T-helper 2 cell treated with Interferon-gamma antibody and Interleukin-4, amounts not matched to agents 100 ng/mL and 5 ng/mL, for 36 hours (primary cell): Measurements from ENCODE around the gene LYL1. TPM values are rescaled to one million over a fixed set of nuclear protein-coding genes. Genes with fewer than 3 reads are reported as not detected.

Experiments used
- intact Hi-C: fragments of 100-400 bp; cut with micrococcal nuclease; formaldehyde crosslinking; loops from one replicate; pipeline ENCODE4 v1.15.1; 2023
- total RNA-seq: library from RNA; stranded (reverse); gene quantifications from 2 replicates; pipeline ENCODE4 v1.2.3, GENCODE V29; 2022

Gene LYL1
- total RNA-seq, 1 donor from 2014 or later = 7.0 TPM

DNA sequence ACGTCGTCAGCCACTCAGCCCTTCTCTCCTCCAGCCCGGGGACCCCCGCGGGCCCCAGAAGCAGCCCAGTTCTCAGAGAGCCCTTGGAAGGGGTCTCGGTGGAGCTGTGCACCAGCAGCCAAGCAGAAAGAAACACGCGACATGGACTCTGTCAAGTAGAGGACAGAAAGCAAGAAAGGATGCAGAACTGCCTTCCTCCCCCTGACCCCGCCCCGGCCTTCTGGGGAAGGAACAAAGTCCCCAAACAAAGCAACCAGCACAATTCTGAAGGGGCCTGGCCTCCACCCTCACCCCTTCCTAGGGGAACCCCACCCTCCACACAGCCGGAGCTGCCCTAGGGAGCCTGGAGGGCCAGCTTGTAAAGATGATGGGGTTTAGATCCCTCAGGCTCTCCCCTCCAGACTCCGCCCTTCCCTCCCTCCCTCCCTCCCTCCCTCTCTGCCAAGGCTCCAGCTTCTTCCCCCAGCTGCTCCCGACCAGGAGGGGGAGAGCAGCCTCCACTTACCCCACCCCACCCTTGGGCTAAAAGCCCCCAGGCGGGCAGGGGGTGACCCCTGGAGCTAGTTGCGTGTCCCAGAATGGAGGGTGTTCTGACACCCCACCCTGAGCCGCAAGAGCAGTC lies 7.8 kb downstream of the LYL1 start:
- intact Hi-C loops = loop anchor here (1.0 kb wide), 1 partner anchor 118 kb away; no protein-coding TSS in a partner anchor

DNA sequence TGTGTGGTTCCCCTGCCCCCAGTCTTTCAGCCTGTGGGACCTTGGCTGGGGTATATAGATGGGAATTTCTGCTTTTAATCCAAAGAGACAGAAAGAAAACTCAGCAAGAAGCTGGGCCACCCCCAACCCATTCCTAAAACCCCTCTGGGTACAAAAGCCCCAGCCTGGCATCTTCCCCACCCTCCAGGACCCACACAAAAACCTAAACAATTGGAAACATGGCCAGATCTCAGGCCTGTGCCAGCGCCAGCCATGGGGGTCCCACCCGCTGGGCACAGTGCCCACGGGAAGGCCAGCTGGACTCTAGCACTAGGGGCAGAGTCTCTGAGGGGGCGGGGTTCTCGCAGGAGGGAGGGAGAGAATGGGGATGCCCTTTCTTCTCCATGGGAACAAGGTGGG lies 8.6 kb downstream of the LYL1 start:
- intact Hi-C loops = loop anchor here (1.0 kb wide), 1 partner anchor 117 kb away; no protein-coding TSS in a partner anchor

DNA sequence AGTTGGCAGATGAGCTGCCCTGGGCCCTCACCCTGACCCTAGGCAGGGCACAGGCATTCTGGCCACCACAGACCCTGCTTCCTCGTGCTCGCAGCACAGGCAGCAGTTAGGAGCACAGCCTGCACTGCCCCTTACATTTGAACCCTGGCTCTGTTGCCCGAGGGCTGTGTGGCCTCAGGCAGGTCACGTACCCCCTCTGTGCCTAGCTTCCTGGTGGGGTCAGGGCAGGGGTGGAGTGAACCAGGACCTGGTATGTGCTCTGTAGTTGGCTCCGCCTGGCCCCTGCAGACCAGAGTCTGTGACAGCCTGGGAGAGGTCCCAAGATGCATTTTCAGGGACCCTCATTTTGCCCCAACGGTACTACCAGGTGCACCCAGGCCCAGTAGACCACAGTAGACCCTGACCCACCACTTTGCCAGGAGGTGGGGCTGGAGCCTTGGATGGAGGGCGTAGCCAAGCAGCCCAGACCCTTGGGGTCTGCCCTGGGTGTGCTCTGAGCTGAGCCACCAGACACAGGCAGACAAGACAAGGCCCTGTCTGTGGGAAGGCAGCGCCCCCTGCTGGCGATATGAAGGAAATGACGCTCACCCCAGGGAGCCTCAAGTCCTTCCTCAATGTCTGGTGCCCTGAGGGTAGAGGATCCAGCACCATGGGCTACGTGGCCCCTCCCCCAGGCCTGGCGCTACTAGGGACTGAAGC lies 9.1 kb downstream of the LYL1 start:
- intact Hi-C loops = loop anchor here (1.0 kb wide), 2 partner anchors 110 to 116 kb away; no protein-coding TSS in a partner anchor

DNA sequence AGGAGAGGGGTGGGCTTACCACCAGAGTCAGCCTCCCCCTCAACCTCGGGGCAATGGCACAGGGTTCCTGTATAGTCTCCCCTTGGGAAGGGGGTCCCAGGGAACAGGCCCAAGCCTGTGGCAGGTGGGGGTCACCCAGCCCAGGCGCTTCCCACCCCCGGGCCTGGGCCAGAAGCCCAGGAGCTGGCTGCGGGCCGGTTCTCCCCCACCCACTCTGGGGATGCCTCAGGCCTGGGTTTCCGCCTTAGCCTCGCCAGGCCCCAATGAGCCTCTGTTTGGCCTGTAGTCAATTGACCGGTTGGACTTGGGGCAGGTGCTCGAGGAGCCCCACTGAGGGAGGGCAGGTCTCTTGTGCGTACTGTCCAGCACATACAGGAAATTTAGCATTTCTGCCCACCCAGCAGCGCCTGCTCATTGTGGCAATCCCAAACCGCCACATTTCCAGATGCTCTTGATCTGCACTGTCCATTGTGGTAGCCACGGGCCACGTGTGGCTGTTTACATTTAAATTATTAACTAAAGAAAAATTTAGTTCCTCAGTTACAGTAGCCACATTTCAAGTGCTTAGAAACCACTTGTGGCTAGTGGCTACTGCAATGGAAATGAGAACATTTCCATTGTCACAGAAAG lies 9.9 kb downstream of the LYL1 start:
- intact Hi-C loops = loop anchor here (1.0 kb wide), 1 partner anchor 109 kb away; no protein-coding TSS in a partner anchor

DNA sequence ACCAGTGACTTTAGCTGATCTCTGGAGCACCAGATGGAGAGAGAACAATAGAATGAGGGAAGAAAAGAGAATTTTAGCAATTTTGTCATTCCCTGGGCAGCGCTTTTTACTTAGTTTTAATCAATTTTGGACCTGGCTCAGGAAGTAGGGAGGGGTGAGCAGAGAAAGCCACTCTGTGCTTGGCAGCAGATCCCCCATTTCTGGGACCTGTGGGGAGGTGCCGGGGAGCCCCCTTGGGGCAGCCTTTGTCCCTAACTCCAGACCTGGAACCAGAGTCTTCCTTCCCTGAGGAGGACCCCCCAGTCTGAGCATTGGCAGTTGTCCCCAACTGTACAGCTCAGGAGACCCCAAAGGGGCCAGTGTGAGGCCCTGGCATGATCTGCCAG lies 10.5 kb downstream of the LYL1 start:
- intact Hi-C loops = no loop called here

DNA sequence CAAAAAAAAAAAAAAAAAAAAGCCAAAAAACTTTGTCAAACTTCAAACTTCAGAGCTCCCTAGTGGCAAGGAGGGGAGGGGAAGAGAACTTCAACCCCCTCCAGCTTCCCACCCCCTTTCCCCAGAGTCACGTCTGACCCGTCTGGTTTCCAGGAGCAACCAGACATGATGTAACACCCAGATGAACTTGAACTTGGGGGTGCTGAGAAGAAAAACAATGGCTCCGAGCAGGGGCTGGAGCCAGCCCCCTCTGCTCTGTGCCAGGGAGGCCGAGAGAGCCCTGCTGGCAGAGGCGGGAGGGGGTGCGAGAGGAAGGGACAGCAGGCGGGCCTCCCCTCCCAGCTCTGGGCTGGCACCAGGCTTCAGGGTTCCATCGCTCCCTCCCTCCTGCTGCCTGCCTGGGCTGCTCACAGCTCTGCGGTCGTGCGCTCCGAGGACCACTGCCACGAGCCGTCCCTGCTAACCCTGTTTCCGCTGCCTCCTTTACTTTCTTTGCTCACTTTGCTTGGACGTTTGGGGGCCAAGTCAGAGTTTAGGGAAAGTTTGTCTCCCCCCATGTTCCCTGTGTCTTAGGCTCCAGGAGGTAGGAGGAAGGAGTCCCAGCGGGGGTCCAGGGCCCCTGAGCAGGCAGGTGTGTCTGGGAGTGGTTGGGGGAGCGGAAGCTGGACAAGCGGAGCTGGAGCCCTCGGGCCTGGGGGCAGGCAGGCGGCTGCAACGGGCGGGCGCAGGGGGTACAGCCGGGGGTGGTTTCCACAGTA lies 11.1 kb downstream of the LYL1 start:
- intact Hi-C loops = no loop called here

DNA sequence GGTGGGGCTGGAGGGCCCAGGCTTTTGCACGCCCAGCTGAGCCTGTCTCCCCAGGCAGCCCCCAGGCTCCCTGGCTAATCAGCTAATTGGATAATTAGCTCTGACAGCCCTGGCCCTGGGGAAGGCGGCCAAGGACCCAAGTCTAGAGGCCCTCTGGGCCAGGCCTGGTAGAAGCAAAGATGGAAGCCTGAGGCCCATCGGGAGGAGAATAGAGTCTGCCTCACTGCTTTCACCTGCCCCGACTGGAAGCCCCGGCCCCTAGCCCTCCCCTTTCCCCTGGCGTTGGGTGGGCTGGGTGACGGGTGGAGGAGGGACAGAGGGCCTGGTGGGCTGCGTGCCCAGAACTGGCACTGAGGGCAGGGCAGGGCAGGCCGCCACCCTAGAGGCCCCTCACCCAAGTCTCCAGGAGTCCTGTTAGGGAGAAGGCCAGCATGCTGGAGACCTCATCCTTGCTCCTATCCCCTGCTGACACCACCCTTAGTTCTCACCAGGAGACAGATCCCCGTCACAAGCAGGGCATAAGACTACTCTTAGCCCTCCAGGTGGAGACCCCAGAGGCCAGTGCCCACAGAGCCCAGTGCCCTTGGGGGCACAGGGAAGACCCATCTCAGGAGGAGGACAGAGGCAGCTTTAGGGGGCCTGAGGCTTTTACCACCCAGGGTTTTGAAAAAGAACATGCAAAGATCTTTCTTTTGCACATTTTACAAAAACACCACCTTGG lies 12.0 kb downstream of the LYL1 start:
- intact Hi-C loops = no loop called here

DNA sequence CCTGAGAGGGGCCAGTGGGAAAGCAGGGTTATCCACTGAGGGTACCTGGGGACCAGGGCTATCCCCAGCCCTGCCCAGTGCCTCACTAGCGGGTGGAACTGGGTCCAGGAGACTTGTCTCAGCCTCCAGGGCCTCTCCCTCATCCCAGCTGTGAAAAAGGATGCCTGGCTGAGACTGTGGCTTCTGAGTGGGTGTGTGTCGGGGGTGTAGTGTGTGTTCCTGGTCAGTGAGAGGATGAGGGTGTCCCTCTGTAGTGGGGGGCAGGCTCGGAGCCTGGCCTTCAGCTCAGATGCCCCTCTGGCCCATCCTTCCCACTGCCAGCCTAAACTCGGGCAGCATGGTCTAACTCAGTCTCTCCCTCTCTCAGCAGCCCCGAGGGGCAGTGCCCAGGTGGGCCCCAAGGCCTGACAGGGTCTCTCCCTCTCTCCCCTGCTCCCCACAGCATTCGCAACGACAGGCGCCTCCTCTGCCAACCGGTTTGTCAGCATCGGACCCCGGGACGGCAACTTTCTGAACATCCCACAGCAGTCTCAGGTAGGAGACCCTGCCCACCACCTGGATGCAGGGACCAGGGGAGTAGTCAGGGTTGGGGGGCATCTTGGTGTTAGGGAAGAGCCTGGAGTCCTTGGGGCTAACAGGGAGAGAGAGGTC lies 12.7 kb downstream of the LYL1 start:
- intact Hi-C loops = no loop called here

DNA sequence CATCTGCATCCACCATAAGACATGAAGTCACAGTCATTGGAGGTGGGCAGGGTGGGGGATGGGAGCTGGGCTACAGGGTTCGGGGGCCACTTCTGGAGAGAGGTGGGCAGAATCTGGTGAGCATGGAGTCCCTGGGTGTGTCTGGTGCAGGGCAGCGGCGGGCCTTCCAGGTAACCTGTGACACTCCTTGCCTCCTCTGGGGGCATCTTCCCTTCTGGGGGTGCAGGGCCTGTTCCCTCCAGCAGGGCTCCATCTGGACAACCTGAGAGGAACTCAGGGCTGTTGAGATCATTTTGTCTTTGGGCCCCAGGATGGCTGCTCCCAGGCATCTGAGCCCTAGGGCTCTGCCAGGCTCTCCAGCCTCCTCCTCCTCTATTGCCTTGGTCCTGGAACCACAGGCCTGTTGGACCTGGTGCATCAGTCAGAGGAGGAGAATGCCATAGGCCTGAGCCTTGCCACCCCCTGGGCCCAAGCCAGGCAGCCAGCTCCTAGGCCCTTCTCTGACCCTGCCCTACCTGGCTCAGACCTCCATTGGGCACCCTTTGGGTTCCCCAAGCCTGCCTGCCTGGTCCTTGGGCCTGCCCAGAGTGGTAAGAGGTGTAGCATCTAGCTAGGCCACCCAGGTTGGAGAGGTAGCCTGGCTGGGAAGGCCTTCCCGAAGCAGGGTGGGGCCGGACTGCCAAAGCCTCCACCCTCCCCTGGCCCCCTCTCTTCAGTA lies 13.4 kb downstream of the LYL1 start:
- intact Hi-C loops = no loop called here

DNA sequence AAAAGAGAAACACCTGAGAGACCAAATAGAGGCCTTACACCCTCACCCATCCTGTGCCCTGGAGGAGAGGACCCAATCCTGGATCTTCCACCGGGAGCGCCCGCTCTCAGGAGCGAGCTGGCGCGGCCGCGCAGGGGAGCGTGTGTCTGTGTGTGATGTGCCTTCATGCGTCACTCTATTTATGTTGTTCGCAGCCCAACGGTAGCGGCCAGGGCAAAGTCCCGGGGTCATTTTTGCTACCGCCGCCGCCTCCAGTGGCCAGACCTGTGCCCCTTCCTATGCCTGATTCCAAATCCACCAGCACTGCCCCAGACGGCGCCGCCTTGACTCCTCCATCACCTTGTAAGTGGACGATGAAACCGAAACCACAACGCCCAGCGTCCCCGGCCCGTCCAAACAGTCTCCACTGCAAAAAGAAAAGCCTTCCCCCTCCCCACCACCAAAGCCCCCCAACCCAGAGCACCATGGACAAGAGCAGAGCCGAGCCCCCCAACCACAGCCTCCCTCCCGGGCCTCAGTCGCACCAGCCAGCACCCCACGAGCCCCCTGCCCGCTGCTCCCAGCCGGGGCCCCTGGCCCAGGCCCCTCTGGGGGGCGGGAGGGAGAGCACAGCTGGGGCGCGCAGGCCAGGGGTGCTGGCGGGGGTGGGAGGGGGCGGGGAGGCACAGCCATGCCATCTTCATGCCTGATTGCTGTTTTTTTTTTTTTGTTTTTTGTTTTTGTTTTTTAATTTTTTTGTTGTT lies 14.7 kb downstream of the LYL1 start:
- intact Hi-C loops = no loop called here

DNA sequence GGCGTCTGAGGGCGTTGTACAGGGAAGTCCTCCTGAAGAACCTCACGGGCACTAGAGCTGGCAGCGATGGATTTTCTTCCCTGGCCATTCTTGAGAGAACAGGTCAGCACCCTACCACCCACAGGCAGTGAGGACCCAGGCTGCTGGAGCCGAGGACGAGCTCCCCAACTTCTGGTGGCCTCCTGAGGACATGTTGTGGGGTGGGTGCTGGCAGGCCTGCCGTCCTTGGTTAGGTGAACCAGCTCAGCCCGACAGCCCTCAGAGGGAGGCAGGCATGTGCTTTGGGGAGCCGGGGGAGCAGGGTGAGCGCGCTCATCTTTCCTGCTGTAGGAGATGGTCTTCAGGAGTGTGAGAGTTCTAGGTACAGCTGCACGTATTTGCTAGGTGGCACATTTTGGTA lies 15.4 kb downstream of the LYL1 start:
- intact Hi-C loops = no loop called here

DNA sequence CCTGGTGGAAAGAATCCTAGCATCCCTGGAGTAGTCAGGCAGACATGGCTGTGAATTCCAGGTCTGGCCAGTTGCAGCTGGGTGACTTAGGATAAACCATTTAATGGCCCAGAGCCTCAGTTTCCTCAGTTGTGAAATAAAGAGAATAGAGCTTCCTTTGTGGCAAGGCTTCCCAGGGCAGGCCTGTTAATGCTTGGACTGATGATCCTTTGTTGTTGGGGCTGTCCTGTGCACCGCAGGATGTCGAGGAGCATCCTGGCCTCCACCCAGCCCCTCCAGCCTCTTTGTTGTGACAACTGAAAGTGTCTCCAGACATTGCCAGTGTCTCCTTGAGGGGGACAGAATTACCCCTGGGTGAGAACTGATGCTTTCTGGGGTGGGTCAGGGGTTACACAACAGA lies 16.3 kb downstream of the LYL1 start:
- intact Hi-C loops = no loop called here

DNA sequence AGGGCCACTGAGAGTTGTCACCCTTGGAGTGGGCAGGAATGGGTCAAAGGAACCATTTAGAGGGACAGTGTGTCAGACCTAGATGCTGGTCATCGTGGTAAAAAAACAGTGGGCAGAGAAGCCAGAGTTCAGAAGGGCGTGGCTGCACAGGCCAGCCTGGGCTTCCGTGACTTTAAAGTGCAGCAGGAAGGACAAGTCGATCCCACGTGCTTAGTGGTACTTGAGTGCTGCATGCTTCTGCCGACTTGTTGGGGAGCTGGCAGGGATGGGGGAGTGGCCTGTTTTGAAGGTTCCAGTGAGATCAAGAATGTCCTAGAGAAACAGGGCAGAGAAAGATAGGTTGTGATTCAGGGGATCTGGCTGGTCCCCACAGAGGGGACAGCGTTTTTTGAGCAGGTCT lies 17.0 kb downstream of the LYL1 start:
- intact Hi-C loops = no loop called here

DNA sequence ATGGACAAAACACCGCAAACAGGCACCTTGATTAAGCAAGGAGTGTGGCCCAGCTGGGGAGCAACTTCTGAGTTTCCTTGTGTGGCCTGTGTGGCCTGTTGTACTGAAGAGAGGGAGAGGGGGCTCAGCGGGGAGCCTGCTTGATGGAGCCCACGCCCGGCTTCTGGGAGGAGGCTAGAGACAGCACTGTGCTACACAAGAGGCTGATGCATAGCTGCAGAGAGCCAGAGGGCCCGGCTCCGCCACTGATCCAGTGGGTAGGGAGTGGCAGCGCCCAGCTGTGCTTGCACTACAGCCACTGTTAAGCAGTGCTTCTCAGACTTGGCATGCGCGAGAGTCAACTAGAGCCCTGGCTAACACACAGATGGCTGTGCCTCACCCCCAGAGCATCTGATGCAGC lies 19.0 kb downstream of the LYL1 start:
- intact Hi-C loops = no loop called here

DNA sequence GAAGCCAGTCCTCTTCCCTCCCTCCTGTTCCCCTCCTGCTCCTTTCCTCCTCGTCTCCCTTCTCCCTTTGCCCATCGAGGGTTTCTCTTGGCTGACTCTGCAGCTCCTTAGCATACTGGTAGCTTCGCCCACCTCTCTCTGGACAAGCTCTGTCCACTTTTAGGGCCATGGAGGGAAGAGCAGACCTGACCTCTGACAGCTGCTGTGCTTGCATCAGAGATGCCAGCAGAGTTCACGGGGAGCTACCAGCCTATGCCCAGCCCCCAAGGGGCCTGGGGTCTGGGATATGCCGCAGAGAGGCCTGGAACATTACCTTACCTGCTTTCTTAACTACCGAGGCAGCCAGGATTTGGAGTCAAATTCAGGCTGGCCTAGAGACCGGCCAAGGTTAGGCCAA lies 19.7 kb downstream of the LYL1 start:
- intact Hi-C loops = no loop called here

DNA sequence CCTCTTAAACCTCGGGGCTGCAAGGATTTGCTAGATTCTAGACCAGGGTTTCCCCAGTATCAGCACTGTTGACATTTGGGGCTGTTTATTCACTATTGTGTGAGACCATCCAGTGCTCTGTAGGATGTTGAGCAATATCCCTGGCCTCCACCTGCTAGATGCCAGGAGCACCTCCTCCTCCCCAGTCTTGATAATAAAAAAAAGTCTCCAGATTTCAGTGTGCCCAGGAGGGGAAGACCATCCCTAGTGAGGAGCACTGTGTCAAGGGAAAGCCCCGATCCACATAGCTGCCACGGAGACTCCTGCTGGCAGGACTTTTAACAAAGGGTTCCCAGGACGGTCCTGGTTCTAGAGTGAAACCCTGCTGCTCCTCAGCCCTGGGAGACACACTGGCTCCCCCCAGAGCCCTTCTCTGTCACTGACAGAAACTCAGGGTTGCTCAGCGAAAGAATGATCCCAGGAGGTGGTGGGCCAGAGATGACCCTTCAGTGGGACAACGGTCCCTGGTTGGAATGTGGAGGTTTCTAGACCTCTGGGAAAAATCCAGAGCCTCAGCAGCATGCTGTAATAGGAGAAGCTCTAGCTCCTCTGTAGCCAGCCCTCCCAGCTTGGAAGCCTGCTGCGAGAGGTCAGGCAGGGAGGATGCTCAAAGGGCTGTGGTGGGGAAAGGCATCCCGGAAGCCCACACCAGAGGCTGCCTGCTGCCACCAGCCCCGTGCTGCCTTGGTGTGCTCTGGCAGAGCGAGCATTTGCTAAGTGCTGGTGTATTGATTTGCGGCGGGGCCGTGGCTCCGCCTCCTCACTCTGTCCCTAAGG lies 20.3 kb downstream of the LYL1 start:
- intact Hi-C loops = no loop called here

DNA sequence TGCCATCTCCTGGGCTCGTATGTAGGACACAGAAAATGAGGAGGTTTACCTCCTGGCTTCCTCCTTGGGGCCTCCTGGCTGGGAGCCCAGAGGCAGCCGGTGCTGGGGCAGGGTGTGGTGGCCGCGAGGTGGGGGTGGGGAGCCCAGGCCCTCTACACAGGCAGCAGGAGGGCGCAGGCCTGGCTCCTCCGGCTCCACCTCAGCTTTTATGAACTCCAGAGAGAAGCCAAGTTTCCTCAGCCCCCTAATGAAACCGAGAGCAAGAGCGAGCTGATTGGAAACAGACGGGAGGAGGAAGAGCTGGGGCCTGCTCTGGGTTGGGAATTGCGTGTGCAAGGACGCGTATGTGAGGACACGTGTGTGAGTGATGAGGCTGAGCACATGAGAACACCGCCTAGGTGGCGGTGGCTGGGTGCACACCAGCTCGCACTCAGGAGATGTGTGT lies 23.1 kb downstream of the LYL1 start:
- intact Hi-C loops = no loop called here

DNA sequence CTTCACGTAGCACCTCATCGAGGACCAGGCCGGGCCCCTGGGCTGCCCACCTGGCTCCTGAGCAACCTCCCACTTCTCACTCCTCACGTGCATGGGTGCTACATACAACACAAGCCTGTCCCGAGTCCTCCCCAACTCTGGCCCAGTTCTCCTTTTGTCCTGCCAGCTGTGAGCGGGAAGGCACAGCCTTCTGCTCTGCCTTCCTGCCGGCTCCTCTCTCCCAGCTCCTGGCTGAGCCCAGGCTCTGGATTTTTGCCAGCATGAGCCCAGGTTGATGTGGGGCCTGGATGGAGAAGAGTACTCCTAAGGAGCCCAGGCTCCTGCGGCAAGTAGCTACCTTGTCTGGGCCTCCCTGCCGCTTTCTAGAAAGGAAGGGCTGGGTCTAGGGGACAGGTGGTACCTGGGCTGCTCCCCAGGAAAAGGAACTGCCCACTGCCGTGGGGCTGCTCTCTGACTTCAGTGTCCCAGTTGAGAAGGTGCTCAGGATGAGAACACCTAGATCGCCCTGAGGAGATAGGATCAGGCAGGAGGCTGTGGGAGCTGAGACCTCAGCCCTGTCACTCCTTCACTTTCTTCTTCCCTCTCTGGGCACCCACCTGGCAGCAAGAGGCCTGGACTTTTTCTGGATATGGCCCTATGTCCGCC lies 23.6 kb downstream of the LYL1 start:
- intact Hi-C loops = no loop called here
